Left renal pelvis (tissue), 4 donors: ENCODE measurements around the gene GAL3ST2. TPM values are rescaled to one million over a fixed set of nuclear protein-coding genes. Genes with fewer than 3 reads are reported as not detected.
A peak's percentile ranks its signal among the peaks of the same experiment; 100 is the strongest.
"Not testable (repeated sequence)": the region's sequence is repeated elsewhere in the genome, so short reads cannot be mapped to it uniquely, and the experiment has no call there.

Experiments
- DNase-seq, 4 donors: peaks; one replicate each; pipeline ENCODE4 v3.0.0-alpha.2; 2013; ENCODE audit warnings: low read depth in 4 of 4, low spot score in 3 of 4
- polyA plus RNA-seq, 4 donors: library from polyadenylated mRNA; unstranded; fragments of 120-200 nt; gene quantifications; one replicate each; pipeline ENCODE4 v1.2.1, GENCODE V29; 2013; ENCODE audit not compliant: insufficient read length in 4 of 4

The GAL3ST2 gene
- polyA plus RNA-seq, 4 donors, result 0.16 to 0.87 (median 0.28) TPM

DNA sequence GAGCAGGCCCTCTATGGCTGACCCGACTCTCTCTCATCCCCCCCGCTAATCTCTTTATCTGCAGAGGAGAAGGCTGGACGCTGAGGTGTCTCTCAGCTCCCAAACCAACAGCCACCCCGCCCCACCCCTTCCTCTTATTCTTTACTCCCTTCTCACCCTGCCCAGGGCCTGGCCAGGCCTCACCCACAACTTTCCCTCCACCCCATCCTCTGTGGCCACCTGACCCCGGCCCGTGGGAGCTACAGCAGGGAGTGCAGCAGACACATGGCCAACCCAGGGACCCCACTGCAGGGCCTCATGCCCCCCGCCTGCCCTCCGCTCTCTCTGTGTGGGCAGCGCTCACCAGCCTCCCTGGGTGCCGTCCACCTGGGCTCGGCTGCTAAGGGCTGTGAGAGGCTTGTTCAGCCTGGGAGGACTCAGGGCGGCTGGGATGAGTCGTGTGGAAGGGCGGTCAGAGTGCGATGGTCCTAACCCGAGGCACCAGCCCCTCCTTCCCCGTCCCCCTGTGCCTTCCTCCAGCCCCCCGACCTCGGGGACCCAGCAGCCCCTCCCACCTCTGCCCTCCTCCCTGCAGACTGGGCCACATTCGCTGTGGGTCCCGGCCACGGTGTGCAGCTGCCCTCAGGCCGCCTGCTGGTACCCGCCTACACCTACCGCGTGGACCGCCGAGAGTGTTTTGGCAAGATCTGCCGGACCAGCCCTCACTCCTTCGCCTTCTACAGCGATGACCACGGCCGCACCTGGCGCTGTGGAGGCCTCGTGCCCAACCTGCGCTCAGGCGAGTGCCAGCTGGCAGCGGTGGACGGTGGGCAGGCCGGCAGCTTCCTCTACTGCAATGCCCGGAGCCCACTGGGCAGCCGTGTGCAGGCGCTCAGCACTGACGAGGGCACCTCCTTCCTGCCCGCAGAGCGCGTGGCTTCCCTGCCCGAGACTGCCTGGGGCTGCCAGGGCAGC lies 39.1 kb downstream of the GAL3ST2 start:
- no peak for DNase-seq

GRCh38 chr2:241816431-241817121 lies 40.0 kb downstream of the GAL3ST2 start:
- DNase-seq, result no peak

DNA sequence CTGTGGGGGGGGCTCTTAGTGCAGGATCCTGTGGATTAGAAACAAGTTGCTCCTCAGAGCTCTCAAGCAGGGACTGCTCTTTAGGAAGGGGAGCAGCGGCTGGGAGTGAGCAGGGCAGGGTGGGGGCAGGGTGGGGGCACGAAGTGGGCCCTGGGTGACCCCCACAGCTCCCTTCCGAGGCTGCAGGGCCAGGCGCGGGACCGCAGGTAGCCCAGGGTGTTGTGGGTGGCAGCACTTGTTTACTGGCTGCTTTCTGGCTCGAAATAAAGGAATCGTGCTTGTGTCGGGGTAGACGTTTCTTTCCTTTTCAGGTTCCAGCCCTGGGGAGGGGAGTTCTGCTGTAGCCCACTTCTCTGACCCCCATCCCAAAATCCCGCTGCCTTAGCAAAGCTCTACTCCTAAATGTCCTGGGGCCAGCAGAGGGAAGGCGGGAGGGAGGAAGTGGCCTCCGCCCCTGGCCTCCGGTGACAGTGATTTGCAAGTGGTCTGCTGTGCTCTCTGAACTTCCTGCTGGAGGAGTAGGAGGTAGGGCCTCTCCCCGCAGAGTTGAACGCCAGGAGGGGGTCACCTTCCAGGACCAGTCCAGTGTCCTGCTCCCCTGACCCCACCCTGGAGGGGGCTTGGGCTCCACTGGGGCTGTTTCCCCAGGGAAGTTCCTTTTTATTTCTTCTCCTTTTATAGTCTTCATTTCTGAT lies 40.7 kb downstream of the GAL3ST2 start:
- DNase-seq, result no peak

DNA sequence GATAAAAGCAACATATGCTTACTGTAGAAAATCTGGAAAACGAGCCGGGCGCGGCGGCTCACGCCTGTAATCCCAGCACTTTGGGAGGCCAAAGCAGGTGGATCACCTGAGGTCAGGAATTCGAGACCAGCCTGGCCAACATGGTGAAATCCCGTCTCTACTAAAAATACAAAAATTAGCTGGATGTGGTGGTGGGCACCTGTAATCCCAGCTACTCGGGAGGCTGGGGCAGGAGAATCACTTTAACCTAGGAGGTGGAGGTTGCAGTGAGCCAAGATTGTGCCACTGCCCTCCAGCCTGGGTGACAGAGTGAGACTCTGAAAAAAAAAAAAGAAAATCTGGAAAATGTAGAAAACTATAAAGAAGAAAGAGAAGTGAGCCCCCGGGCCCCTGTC lies 41.2 kb downstream of the GAL3ST2 start:
- DNase-seq, result not testable (repeated sequence)

GRCh38 chr2:241818229-241818942 lies 41.8 kb downstream of the GAL3ST2 start:
- DNase-seq, result no peak

DNA sequence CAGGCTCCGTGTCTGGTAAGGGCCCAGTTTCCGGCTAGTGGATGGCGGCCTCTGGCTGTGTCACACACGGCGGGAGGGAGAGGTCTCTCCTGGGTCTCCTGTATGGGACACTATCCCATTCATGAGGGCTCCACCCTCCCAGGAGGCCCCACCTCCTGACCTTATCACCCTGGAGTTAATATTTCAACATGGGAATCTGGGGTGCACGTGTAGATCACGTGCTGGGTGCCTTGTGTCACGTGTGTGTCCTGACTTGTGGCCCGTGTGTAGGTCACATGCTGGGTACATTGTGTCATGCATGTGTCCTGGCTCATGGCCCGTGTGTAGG lies 42.3 kb downstream of the GAL3ST2 start:
- DNase-seq, result no peak

DNA sequence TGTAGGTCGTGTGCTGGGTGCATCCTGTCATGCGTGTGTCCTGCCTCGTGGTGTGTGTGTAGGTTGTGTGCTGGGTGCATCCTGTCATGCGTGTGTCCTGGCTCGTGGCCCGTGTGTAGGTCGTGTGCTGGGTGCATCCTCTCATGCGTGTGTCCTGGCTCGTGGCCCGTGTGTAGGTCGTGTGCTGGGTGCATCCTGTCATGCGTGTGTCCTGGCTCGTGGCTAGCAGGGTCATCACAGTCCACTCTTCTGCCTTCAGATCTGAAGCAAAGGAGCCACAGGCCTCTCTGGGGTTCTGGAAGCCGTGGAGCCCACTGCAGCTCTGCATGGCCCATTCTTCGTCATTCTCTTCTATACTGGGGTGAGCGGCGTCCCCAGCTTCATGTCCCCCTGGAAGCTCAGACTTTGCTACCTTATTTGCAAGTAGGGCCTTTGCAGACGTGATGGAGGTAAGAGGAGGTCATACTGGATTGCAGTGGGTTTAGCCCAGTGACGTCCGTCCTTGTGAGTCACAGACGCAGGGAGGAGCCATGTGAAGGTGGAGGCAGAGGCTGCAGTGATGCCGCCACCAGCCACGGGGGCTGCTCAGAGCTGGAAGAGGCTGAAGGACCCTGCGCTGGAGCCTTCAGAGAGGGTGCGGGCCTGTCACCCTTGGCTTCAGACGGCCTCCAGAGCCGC lies 43.5 kb downstream of the GAL3ST2 start:
- DNase-seq, result not testable (repeated sequence)

DNA sequence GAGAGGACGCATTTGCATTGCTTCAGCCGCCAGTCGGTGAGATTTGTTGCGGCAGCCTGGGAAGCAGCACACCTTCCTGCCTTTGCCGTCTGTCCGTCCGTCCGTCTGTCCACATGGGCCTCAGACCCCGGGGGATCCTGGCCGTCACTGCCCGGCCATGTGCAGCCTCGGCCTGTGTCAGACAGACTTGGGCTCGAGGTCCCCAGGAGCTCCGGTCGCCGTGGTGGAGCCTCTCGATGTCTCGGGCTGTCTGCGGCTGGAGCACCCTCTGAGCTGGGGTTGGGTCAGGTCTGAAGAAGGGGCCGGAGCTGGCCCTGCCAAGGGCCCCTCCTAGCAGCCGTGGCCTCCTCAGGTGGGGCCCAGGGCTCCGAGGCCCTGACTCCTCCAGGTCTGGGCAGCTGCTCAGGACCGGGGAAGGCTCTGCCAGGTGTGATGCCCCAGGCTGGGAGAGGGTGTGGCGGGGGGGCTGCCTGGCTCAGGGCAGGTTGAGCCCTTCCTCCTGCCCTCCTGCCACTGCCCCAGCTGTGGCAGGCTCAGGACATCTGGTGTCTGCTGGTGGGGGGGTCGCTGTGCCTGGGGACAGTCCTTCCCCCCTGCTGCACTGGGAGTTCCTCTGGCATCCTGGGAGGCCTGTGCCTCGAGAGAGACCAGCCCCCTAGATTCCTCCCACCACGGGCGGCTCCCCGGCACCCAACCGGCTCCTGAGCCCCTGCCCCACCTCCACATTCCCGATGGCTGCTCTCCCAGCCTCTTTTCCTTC lies 44.2 kb downstream of the GAL3ST2 start:
- DNase-seq, result no peak

DNA sequence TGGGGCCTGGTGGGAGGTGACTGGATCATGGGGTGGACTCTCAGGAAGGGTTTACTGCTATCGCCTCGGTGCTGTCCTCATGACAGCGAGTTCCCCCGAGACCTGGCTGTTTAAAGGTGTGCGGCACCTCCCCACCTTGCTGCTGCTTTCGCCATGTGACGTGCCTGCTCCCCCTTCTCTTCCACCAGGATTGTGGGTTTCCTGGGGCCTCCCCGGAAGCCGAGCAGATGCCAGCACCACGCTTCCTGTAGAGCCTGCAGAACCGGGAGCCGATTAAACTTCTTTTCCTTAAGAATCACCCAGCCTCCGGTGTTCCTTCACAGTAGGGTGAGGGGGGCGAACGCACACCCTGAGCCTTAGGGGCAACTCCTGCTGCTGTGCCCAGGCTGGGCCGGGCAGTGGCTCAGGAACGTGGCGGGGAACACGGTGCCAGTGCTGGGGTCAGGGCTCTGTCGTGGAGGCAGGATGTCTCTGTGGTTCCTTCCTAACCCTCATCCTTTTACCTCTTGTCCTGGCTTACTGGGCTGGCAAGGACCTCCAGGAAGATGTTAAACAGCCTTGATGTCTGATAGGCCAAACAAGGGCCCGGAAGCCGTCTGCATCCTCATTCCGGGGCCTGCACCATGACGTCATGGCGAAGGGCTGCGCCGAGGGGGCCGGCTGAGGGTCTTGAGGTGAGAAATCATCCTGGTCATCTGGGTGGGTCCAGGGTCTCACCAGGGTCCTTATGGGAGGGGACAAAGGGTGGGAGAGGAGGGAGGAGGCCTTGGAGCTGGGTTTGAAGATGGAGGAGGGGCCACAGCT lies 45.0 kb downstream of the GAL3ST2 start:
- no peak for DNase-seq

DNA sequence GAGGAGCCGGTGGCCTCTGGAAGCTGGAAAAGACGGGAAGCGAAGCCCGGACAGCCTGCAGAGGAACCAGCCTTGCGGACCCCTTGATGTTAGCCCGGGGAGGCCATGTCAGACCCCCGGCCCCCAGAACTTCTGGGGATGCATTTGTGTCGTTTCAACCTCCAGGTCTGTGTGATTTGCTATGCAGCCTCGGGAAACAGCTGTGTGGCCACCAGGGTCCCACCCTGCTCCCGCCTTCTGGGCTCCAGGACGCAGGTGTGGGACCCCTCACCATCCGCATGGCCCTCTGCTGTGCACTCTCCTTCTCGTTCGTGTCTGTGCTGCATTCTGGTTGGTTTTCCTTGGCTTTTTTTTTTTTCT lies 45.6 kb downstream of the GAL3ST2 start:
- DNase-seq, result no peak

DNA sequence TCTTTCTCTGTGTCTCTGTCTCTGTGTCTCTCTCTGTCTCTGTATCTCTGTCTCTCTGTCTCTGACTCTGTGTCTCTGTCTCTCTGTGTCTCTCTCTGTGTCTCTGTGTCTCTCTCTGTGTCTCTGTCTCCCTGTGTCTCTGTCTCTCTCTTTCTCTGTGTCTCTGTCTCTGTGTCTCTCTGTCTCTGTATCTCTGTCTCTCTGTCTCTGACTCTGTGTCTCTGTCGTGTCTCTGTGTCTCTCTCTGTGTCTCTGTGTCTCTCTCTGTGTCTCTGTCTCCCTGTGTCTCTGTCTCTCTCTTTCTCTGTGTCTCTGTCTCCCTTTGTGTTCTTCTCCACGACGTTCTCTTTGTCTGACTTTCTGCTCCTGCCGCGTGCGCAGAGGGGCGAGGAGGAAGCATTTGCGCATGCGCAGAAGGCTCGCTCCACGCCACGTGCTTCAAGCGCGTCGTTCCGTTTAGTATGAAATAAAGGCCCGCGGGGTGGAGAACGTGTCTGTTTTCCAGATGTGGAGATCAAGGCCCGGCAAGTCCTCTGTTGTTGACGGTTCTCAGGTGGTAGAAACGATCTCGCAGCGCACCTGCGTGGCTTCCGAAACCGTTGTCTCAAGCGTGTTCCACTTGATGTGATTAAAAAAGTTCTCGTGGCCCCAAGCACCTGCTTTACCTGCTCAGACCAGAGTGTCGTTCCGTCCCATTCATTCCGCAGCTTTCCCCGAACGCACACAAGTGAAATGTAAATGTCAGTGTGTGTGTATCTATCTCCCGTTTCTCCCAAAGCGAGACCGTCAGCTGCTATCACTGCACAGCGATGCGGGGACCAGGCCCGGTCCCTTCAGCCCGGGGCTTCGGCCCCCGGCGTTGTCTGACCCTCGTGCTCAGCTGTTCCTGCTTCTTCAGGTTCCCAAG lies 47.2 kb downstream of the GAL3ST2 start:
- not testable (repeated sequence) for DNase-seq

- DNase-seq, result no peak
Observed at GRCh38 chr2:241827394-241827793, 50.8 kb downstream of the GAL3ST2 start.

DNA sequence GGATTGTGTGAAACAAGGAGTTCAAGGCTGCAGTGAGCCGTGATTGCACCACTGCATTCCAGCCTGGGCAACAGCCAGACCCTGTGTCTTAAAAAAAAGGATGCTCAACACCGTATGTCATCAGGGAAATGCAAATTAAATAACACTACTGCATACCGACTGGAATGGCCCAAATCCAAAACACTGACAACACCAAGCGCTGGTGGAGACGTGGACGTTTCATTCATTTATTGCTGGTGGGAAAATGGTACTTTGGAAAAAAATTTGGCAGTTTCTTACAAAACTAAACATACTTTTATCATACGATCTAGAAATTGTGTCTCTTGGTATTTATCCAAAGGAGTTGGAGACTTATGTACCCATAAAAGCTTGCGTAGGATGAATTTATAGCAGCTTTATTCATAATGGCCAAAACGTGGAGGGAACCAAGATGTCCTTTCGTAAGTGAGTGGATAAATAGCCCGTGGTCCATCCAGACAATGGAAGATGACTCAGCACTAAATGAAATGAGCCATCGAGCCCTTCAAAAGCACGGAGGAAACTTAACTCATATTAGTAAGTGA lies 56.6 kb downstream of the GAL3ST2 start:
- DNase-seq, result peak in 1 of 4 donors; percentile 27

GRCh38 chr2:241833756-241834526 lies 57.3 kb downstream of the GAL3ST2 start:
- DNase-seq, result not testable (repeated sequence)

DNA sequence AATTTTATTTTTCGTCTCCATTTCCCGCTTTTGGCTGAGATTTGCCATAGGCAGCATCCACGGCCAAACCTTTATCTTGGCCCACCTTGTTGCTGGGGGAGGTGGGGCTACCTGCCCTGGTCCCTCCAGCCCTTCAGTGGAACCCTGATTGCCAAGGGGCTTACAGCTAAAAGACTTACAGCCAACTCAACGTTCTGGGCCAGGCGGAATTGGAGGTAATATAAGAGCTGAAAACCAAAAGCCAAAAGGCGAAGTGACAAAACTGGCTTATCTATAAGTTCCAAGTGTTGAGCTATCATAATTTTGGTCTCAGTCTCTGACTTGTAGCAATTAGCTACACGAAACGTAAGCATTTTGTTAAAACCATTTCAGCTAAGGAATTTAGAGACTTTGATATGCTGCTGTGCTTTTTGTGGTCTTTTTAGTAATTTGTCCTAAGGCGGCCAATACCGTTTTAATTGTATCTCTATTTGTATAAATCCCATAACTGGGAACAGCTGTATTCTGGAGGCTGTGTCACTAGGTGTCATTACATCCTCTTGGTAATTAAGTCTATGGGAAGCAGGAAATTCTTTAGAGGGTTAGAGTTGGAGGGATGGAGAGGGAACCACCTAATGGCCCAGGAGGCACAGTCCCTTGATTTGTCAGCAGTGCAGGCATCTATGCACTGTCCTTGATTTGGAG lies 58.0 kb downstream of the GAL3ST2 start:
- no peak for DNase-seq

- DNase-seq, result no peak
Observed at GRCh38 chr2:241835611-241836010, 59.0 kb downstream of the GAL3ST2 start.
